PC-3 (cell line): ENCODE measurements around the gene GGCX. TPM values are rescaled to one million over a fixed set of nuclear protein-coding genes. Genes with fewer than 3 reads are reported as not detected.

Source experiments
- ATAC-seq: fragments of 200-7000 bp; cut with Tn5 transposase; 2 replicates; pipeline ENCODE4 v1.9.1; 2020; ENCODE audit warnings: mild to moderate bottlenecking, moderate library complexity
- BruUV-seq: library from RNA; stranded (reverse); fragments of 400-500 nt; replicated peaks from 2 replicates; lab custom pipeline; 2021; lab: Mats Ljungman, UMichigan
- CTCF ChIA-PET: fragments of 300-600 bp; sonication (Branson Sonifier 250); formaldehyde crosslinking; loops from one replicate; lab custom pipeline; 2022; ENCODE audit warnings: antibody characterized with exemption; lab: Charles Lee
- POLR2A ChIA-PET: fragments of 300-600 bp; sonication (Branson Sonifier 250); formaldehyde crosslinking; loops from one replicate; lab custom pipeline; 2022; ENCODE audit warnings: antibody characterized with exemption; ENCODE audit not compliant: unreplicated experiment; lab: Charles Lee
- DNase-seq: peaks from one replicate; pipeline ENCODE4 v3.0.0-alpha.2; 2015
- H2AFZ ChIP-seq: fragments of 300-600 bp; sonication (generic); 2 replicates; pipeline ENCODE4 v1.6.0; 2016; ENCODE audit warnings: antibody characterized with exemption, low read length
- H3F3A ChIP-seq: fragments of 300-600 bp; sonication (generic); one replicate; pipeline ENCODE4 v1.6.0; 2017; ENCODE audit warnings: antibody characterized with exemption, low read length, control low read depth, mild to moderate bottlenecking; ENCODE audit not compliant: unreplicated experiment
- H3K27ac ChIP-seq: fragments of 300-600 bp; sonication (generic); 2 replicates; pipeline ENCODE4 v1.5.1; 2016; ENCODE audit warnings: mild to moderate bottlenecking, low read length
- H3K27me3 ChIP-seq: fragments of 300-600 bp; sonication (generic); 2 replicates; pipeline ENCODE4 v1.6.1; 2016; ENCODE audit warnings: low read length, mixed read lengths
- H3K36me3 ChIP-seq: fragments of 300-600 bp; sonication (generic); 2 replicates; pipeline ENCODE4 v1.6.1; 2016; ENCODE audit warnings: low read depth, mixed run types, low read length, mixed read lengths
- H3K4me1 ChIP-seq: fragments of 300-600 bp; sonication (generic); 2 replicates; pipeline ENCODE4 v1.5.1; 2016; ENCODE audit warnings: low read length; ENCODE audit not compliant: insufficient read depth
- H3K4me2 ChIP-seq: fragments of 300-600 bp; sonication (generic); 2 replicates; pipeline ENCODE4 v1.6.0; 2016; ENCODE audit warnings: low read length
- H3K4me3 ChIP-seq: fragments of 300-600 bp; sonication (generic); 2 replicates; pipeline ENCODE4 v1.5.1; 2016; ENCODE audit warnings: mild to moderate bottlenecking, low read length, mixed read lengths
- H3K79me2 ChIP-seq: fragments of 300-600 bp; sonication (generic); 2 replicates; pipeline ENCODE4 v1.6.1; 2017; ENCODE audit warnings: low read length, mixed read lengths
- H3K9ac ChIP-seq: fragments of 300-600 bp; sonication (generic); 2 replicates; pipeline ENCODE4 v1.6.0; 2016; ENCODE audit warnings: mild to moderate bottlenecking, low read length
- H3K9me2 ChIP-seq: fragments of 300-600 bp; sonication (generic); replicated peaks from 2 replicates; pipeline ENCODE4 v1.6.1; 2016; ENCODE audit warnings: mixed run types, low read length, mixed read lengths
- H3K9me3 ChIP-seq: fragments of 300-600 bp; sonication (generic); 2 replicates; pipeline ENCODE4 v1.6.1; 2016; ENCODE audit warnings: low read length, mixed read lengths
- H4K20me1 ChIP-seq: fragments of 300-600 bp; sonication (generic); 2 replicates; pipeline ENCODE4 v1.6.1; 2016; ENCODE audit warnings: low read length, mixed read lengths
- EZH2 ChIP-seq: fragments of 300-600 bp; sonication (generic); IDR thresholded peaks from one replicate; pipeline ENCODE4 v1.6.1; 2017; ENCODE audit warnings: antibody characterized with exemption, mild to moderate bottlenecking, low read length; ENCODE audit not compliant: unreplicated experiment
- EZH2phosphoT487 ChIP-seq: fragments of 300-600 bp; sonication (generic); IDR thresholded peaks from 2 replicates; pipeline ENCODE4 v1.6.1; 2018; ENCODE audit warnings: mild to moderate bottlenecking, antibody characterized with exemption, low read length, borderline replicate concordance
- intact Hi-C: fragments of 100-400 bp; cut with micrococcal nuclease; formaldehyde crosslinking; loops from 2 replicates; pipeline ENCODE4 v1.9.0; 2023
- total RNA-seq: library from RNA; depleted of rRNA; stranded (reverse); fragments of >200 nt; gene quantifications from 2 replicates; pipeline ENCODE4 v1.2.3, GENCODE V29; 2014
- TF ChIP-seq, protein P1 (sequence below): fragments of 300-600 bp; sonication (generic); conservative IDR thresholded peaks from 2 replicates; pipeline ENCODE4 v1.5.1; 2017; ENCODE audit warnings: antibody characterized with exemption, low read depth, mild to moderate bottlenecking, low read length

GGCX gene
- total RNA-seq, 1 experiment from 2014 or later: 46.7 TPM

- ChIA-PET CTCF (no interaction called here), POLR2A (no interaction called here)
- no peak for DNase-seq
- H3K27me3 ChIP-seq: no peaks in the 10 kb centered on the region
- H3K9me3 ChIP-seq: no peaks in the 10 kb centered on the region
- H3K27ac ChIP-seq: no peak overlapping the region
- no peaks in the 10 kb centered on the region for H4K20me1 ChIP-seq
- H3K36me3 ChIP-seq: no peaks in the 10 kb centered on the region
- intact Hi-C loops: no loop called here
- H3K4me2 ChIP-seq: peak overlapping the region; percentile 85
- no TSS peak for BruUV-seq
- TF ChIP-seq EZH2phosphoT487: no peak
- TF ChIP-seq, protein P1, sequence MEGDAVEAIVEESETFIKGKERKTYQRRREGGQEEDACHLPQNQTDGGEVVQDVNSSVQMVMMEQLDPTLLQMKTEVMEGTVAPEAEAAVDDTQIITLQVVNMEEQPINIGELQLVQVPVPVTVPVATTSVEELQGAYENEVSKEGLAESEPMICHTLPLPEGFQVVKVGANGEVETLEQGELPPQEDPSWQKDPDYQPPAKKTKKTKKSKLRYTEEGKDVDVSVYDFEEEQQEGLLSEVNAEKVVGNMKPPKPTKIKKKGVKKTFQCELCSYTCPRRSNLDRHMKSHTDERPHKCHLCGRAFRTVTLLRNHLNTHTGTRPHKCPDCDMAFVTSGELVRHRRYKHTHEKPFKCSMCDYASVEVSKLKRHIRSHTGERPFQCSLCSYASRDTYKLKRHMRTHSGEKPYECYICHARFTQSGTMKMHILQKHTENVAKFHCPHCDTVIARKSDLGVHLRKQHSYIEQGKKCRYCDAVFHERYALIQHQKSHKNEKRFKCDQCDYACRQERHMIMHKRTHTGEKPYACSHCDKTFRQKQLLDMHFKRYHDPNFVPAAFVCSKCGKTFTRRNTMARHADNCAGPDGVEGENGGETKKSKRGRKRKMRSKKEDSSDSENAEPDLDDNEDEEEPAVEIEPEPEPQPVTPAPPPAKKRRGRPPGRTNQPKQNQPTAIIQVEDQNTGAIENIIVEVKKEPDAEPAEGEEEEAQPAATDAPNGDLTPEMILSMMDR: no peak
- no peak for TF ChIP-seq EZH2
- peaks cover 18% of the 10 kb centered on the region for H3K4me1 ChIP-seq
- peaks cover 24% of the 10 kb centered on the region for H3K79me2 ChIP-seq
- ATAC-seq: no peak
- no peaks in the 10 kb centered on the region for H3K9me2 ChIP-seq
- H3F3A ChIP-seq: no peaks in the 10 kb centered on the region
- peak overlapping the region; percentile 73; the same call in 1 of the 2 replicates for H3K4me3 ChIP-seq
- no peak overlapping the region for H3K9ac ChIP-seq
- no peak overlapping the region for H2AFZ ChIP-seq
Measured at GRCh38 chr2:85579266-85579935, 18.1 kb upstream of the GGCX start.

DNA sequence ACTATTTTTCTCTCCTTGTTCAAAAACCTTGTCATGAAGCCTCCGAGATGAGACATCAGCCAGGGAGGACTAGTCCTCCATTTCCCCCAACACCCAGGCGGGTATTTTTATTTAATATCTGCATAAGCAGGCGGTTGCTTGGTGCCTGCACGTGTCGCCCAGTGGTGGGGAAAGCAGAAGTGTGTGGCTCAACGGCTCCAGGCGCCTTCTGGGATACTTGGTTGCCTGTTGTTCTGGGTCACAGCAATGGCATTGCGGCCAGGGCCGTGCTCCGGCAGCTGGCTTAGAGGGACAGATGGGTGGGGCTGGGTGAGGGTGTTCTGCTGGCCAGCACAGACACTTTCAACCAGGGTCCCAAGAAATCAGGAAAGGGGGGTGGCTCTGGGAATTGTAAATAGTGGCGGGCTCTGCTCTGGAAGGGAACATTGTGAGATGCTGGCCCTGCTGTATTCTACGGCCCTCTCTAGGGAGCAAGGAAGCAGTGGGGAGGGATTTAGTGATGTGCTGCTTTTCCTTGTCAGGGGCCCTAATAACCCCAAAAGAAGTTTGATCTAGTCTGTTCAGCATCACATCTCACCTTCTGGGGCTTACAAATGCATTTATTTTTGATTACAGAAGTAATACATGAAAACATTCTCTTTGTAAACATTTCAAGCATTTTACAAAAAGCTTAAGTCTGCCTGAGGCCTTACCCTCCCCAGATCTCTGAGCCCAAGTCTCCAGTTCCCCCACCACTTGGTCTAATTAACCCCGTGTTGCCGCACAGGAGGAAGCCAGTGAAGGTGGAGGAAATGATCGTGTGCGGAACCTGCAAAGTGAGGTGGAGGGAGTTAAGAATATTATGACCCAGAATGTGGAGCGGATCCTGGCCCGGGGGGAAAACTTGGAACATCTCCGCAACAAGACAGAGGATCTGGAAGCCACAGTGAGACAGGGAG is 17.2 kb upstream of the GGCX start:
- intact Hi-C loops: no loop called here
- Histone ChIP-seq H2AFZ (peak overlapping the region; percentile 73), H3F3A (no peaks in the 10 kb centered on the region), H3K4me3 (peak overlapping the region; percentile 73), H3K9me2 (no peaks in the 10 kb centered on the region), H3K4me2 (peak overlapping the region; percentile 85), H3K9me3 (no peaks in the 10 kb centered on the region), H3K79me2 (peaks cover 24% of the 10 kb centered on the region), H3K4me1 (peaks cover 18% of the 10 kb centered on the region), H3K27ac (peak overlapping the region; percentile 20), H3K9ac (peak overlapping the region; percentile 69), H3K36me3 (no peaks in the 10 kb centered on the region), H3K27me3 (no peaks in the 10 kb centered on the region), H4K20me1 (no peaks in the 10 kb centered on the region)
- TF ChIP-seq EZH2phosphoT487 (no peak), EZH2 (no peak)
- TF ChIP-seq, protein P1: no peak
- no peak for DNase-seq
- CTCF ChIA-PET: no interaction called here
- POLR2A ChIA-PET: interaction anchor here (0.5 to 1.4 kb wide), 2 partner anchors 169 to 213 kb away, joined by 3 to 14 read pairs; partner anchors contain the start of gene CAPG
- no TSS peak for BruUV-seq
- peak; percentile 50 for ATAC-seq
